DND-41 (cell line): ENCODE data around the gene IQCH.

Experiments used
- EZH2 ChIP-seq: IDR thresholded peaks from 3 replicates; pipeline ENCODE4 v1.6.1; 2012; ENCODE audit warnings: borderline replicate concordance, low read depth, mild to moderate bottlenecking, moderate library complexity, low read length, inconsistent platforms; ENCODE audit not compliant: severe bottlenecking
- TF ChIP-seq, protein P1 (sequence below): IDR thresholded peaks from 2 replicates; pipeline ENCODE4 v1.5.1; 2012; ENCODE audit warnings: borderline replicate concordance, low read length, moderate library complexity, mild to moderate bottlenecking; ENCODE audit not compliant: poor library complexity, severe bottlenecking; ENCODE audit errors: extremely low read depth

GRCh38 chr15:67259806-67260205, 5.2 kb downstream of the IQCH start:
- TF ChIP-seq, protein P1, sequence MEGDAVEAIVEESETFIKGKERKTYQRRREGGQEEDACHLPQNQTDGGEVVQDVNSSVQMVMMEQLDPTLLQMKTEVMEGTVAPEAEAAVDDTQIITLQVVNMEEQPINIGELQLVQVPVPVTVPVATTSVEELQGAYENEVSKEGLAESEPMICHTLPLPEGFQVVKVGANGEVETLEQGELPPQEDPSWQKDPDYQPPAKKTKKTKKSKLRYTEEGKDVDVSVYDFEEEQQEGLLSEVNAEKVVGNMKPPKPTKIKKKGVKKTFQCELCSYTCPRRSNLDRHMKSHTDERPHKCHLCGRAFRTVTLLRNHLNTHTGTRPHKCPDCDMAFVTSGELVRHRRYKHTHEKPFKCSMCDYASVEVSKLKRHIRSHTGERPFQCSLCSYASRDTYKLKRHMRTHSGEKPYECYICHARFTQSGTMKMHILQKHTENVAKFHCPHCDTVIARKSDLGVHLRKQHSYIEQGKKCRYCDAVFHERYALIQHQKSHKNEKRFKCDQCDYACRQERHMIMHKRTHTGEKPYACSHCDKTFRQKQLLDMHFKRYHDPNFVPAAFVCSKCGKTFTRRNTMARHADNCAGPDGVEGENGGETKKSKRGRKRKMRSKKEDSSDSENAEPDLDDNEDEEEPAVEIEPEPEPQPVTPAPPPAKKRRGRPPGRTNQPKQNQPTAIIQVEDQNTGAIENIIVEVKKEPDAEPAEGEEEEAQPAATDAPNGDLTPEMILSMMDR = no peak
- no peak for TF ChIP-seq EZH2
